Common myeloid progenitor, CD34-positive (primary cell): ENCODE results near the gene PARL.

Experiments
- CTCF ChIA-PET: fragments of 350-600 bp; sonication (Branson Sonifier 250); formaldehyde crosslinking; loops from one replicate; lab custom pipeline; 2021; ENCODE audit warnings: antibody characterized with exemption; lab: Charles Lee
- POLR2A ChIA-PET: fragments of 350-600 bp; sonication (Branson Sonifier 250); formaldehyde crosslinking; loops from one replicate; lab custom pipeline; 2021; ENCODE audit warnings: antibody characterized with exemption; lab: Charles Lee
- DNase-seq, 3 donors: peaks; one replicate each; pipeline versions ENCODE4 v3.0.0 to v3.0.0-alpha.2; 2013
- H3K27ac ChIP-seq, 2 experiments: 1 replicate in 1 of 2; 2 replicates in 1 of 2; pipeline ENCODE4 v1.7.0; 2013; ENCODE audit warnings: inconsistent platforms in 2 of 2, low read length in 2 of 2, mild to moderate bottlenecking in 2 of 2, low read depth in 1 of 2, moderate library complexity in 1 of 2; ENCODE audit not compliant: severe bottlenecking in 2 of 2, insufficient read depth in 1 of 2, poor library complexity in 1 of 2
- H3K27me3 ChIP-seq, 5 experiments: replicated peaks in 2 of 5; 1 replicate in 3 of 5; 2 replicates in 2 of 5; pipeline versions ENCODE4 v1.6.1 to v1.7.0; 2013; ENCODE audit warnings: low read length in 4 of 5, mild to moderate bottlenecking in 2 of 5, moderate library complexity in 2 of 5, inconsistent platforms in 1 of 5; ENCODE audit not compliant: insufficient read depth in 5 of 5, control insufficient read depth in 4 of 5
- H3K36me3 ChIP-seq, 4 experiments: 1 replicate in 2 of 4; 2 replicates in 2 of 4; pipeline versions ENCODE4 v1.6.1 to v1.7.0; 2013; ENCODE audit warnings: low read length in 3 of 4, control low read depth in 1 of 4, mild to moderate bottlenecking in 1 of 4; ENCODE audit not compliant: control insufficient read depth in 4 of 4, insufficient read depth in 4 of 4
- H3K4me1 ChIP-seq, 4 experiments: 1 replicate in 3 of 4; 2 replicates in 1 of 4; pipeline versions ENCODE4 v1.6.1 to v1.7.1; 2013; ENCODE audit warnings: low read length in 3 of 4, mild to moderate bottlenecking in 3 of 4, control low read depth in 1 of 4, inconsistent platforms in 1 of 4, moderate library complexity in 1 of 4; ENCODE audit not compliant: control insufficient read depth in 4 of 4, insufficient read depth in 4 of 4; ENCODE audit errors: control extremely low read depth in 1 of 4
- H3K4me3 ChIP-seq, 7 experiments: 1 replicate in 4 of 7; 2 replicates in 3 of 7; pipeline versions ENCODE4 v1.5.1 to v1.7.0; 2013; ENCODE audit warnings: mild to moderate bottlenecking in 7 of 7, low read length in 6 of 7, moderate library complexity in 6 of 7, inconsistent platforms in 2 of 7, low read depth in 2 of 7, control low read depth in 1 of 7; ENCODE audit not compliant: insufficient read depth in 4 of 7, control insufficient read depth in 1 of 7; ENCODE audit errors: extremely low read depth in 1 of 7
- H3K9me3 ChIP-seq, 5 experiments: 1 replicate in 4 of 5; 2 replicates in 1 of 5; pipeline versions ENCODE4 v1.6.1 to v1.7.1; 2013; ENCODE audit warnings: low read length in 4 of 5, mild to moderate bottlenecking in 2 of 5, inconsistent platforms in 1 of 5, low read depth in 1 of 5, moderate library complexity in 1 of 5; ENCODE audit not compliant: control insufficient read depth in 4 of 5, insufficient read depth in 2 of 5; ENCODE audit errors: control extremely low read depth in 1 of 5
- WGBS: methylation state at CpG from one replicate; pipeline ENCODE4 v1.1.5; 2013; ENCODE audit not compliant: insufficient coverage; 5-methylcytosine and 5-hydroxymethylcytosine counted together

The PARL gene

GRCh38 chr3:183896184-183896583 lies 11.5 kb upstream of the PARL start:
- H3K27ac ChIP-seq = no peak overlapping the region
- H3K9me3 ChIP-seq = no peaks in the 10 kb centered on the region
- ChIA-PET POLR2A (no interaction called here), CTCF (interaction anchor here (0.6 to 2.9 kb wide), 28 partner anchors 8 to 396 kb away, joined by 3 to 19 read pairs (median 4); partner anchors contain the start of genes ABCC5, EEF1AKMT4, EIF2B5 and PARL)
- H3K27me3 ChIP-seq = peaks cover 0 to 8% (median 2%) of the 10 kb centered on the region in 5 experiments
- H3K4me3 ChIP-seq = no peak overlapping the region
- H3K4me1 ChIP-seq = no peaks in the 10 kb centered on the region
- no peak for DNase-seq
- no peaks in the 10 kb centered on the region for H3K36me3 ChIP-seq
- 88% methylated on average over 3 of the region's 3 CpGs for WGBS

DNA sequence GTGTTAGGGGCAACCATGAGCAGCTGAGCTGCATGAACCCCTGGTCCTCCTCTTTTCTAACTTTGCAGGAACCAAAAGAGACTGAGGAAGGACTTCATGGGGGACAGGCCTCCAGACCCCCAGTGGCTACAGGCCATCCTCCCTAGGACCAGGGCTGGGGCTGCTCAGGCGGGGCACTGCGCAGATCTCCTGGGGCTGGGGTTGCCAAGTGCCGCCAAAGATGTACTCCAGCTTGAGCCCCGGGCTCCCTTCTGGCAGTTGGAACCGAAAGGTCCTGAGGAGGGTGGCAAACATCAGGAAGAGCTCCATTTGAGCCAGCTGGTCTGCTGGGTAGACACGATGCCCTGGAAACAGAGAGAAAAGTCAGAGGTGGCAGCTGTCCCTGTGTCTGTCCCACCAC lies 11.1 kb upstream of the PARL start:
- no peak overlapping the region for H3K27ac ChIP-seq
- H3K4me1 ChIP-seq = no peaks in the 10 kb centered on the region
- ChIA-PET CTCF (interaction anchor here (0.5 to 2.9 kb wide), 35 partner anchors 8 to 511 kb away, joined by 3 to 19 read pairs (median 4); partner anchors contain the start of genes ABCC5, EEF1AKMT4, EIF2B5 and PARL), POLR2A (no interaction called here)
- H3K9me3 ChIP-seq = no peaks in the 10 kb centered on the region
- H3K4me3 ChIP-seq = no peak overlapping the region
- H3K36me3 ChIP-seq = no peaks in the 10 kb centered on the region
- WGBS = 96% methylated on average over 6 of the region's 6 CpGs
- no peak for DNase-seq
- peaks cover 0 to 10% (median 3%) of the 10 kb centered on the region in 5 experiments for H3K27me3 ChIP-seq

DNA sequence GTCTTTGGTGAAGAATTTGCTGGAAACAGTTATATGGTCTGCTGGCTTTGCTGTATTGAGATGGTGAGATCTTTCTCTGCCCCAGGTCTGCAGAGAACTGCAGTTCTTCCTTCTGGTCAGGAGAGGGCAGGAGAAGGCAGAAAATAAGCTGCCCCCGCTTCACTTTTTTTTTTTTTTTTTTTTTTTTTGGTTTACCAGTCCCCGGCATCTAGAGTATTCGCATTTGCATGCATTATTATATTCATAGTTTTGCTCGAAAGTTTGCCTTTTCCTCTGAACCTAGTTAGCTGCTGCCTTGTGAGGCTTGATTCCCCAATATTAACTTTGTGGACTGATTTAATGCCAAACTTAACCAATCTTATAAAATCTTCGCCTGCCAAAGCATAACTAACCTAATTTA lies 10.6 kb upstream of the PARL start:
- no peaks in the 10 kb centered on the region for H3K4me1 ChIP-seq
- H3K4me3 ChIP-seq = no peak overlapping the region
- DNase-seq = peak; percentile 58 to 79 (median 77)
- CTCF ChIA-PET = interaction anchor here (0.5 to 2.9 kb wide), 35 partner anchors 9 to 512 kb away, joined by 3 to 19 read pairs (median 4); partner anchors contain the start of genes ABCC5, EEF1AKMT4, EIF2B5 and PARL
- 100% methylated on average over 1 of the region's 5 CpGs for WGBS
- H3K27me3 ChIP-seq = peaks cover 0 to 10% (median 3%) of the 10 kb centered on the region in 5 experiments
- H3K9me3 ChIP-seq = no peaks in the 10 kb centered on the region
- no peaks in the 10 kb centered on the region for H3K36me3 ChIP-seq
- POLR2A ChIA-PET = no interaction called here
- no peak overlapping the region for H3K27ac ChIP-seq

DNA sequence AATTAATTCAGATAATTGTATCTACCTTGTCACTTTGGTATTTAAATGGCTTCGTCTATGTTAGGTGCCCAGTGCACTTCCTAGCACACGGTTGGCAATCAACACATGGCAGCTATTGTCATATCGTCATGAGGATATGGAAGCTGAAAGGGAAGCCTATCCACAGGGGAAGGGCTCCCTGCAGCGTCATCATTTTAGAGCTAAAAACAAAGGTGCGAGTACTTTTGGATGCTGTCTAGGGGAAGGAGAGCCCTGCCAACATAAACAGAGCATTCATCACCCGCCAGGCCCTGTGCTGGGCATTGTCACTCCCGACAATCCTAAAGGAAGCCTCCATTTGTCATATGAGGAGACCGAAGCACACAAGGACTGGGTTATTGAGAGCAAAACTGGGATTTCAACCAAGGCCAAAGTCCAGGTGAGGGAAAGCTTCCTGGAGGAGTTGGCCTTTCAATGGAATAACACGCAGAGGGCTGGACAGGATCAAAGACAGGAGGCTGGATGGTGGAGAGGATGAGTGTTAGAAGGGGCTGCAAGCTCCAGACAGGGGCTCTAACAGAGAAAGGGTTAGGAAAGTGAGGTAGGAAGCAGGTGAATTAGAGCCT lies 8.0 kb upstream of the PARL start:
- Histone ChIP-seq H3K9me3 (no peaks in the 10 kb centered on the region), H3K4me3 (no peak overlapping the region), H3K27ac (no peak overlapping the region), H3K4me1 (no peaks in the 10 kb centered on the region), H3K36me3 (no peaks in the 10 kb centered on the region), H3K27me3 (peaks cover 0 to 6% (median 0%) of the 10 kb centered on the region in 5 experiments)
- ChIA-PET POLR2A (interaction anchor here (0.6 to 0.8 kb wide), 2 partner anchors 294 to 454 kb away, joined by 3 to 4 read pairs; no protein-coding TSS in a partner anchor), CTCF (interaction anchor here (0.7 to 2.1 kb wide), 5 partner anchors 9 to 395 kb away, joined by 3 to 6 read pairs (median 4); no protein-coding TSS in a partner anchor)
- no peak for DNase-seq
- WGBS = 91% methylated on average over 8 of the region's 9 CpGs

GRCh38 chr3:183885766-183886165 lies 1.1 kb upstream of the PARL start:
- no peaks in the 10 kb centered on the region for H3K36me3 ChIP-seq
- H3K27me3 ChIP-seq = peaks cover 0 to 2% (median 0%) of the 10 kb centered on the region in 5 experiments
- ChIA-PET POLR2A (no interaction called here), CTCF (interaction anchor here (0.8 to 2.4 kb wide), 9 partner anchors 9 to 398 kb away, joined by 3 to 26 read pairs (median 6); partner anchors contain the start of gene MAP6D1)
- no peak overlapping the region for H3K27ac ChIP-seq
- DNase-seq = no peak
- H3K9me3 ChIP-seq = no peaks in the 10 kb centered on the region
- no peak overlapping the region for H3K4me3 ChIP-seq
- 91% methylated on average over 7 of the region's 10 CpGs for WGBS
- peaks cover 9 to 30% (median 21%) of the 10 kb centered on the region in 4 experiments for H3K4me1 ChIP-seq

GRCh38 chr3:183884097-183884426 lies 618 bp downstream of the PARL start:
- Histone ChIP-seq H3K9me3 (no peaks in the 10 kb centered on the region), H3K27me3 (peaks cover 0 to 1% (median 0%) of the 10 kb centered on the region in 5 experiments), H3K4me1 (peaks cover 10 to 46% (median 32%) of the 10 kb centered on the region in 4 experiments), H3K27ac (peak overlapping the region; percentile 67 to 90), H3K4me3 (peak overlapping the region; percentile 73 to 98 (median 88)), H3K36me3 (no peaks in the 10 kb centered on the region)
- WGBS = 0% methylated on average over 6 of the region's 9 CpGs
- no peak for DNase-seq
- ChIA-PET CTCF (interaction anchor here (1.1 to 2.4 kb wide), 15 partner anchors 8 to 431 kb away, joined by 3 to 26 read pairs (median 5); partner anchors contain the start of gene MAP6D1), POLR2A (interaction anchor here (1.2 kb wide), 1 partner anchor 13 kb away, joined by 3 read pairs; no protein-coding TSS in a partner anchor)
